H1 (cell line): ENCODE measurements around the gene CXCL12. TPM values are rescaled to one million over a fixed set of nuclear protein-coding genes. Genes with fewer than 3 reads are reported as not detected.

Experiments used
- KDM5A ChIP-seq: fragments of 200-600 bp; IDR thresholded peaks from 2 replicates; pipeline ENCODE4 v1.7.1; 2012; ENCODE audit warnings: mild to moderate bottlenecking, low read length, inconsistent platforms, mixed read lengths
- polyA plus RNA-seq, 7 experiments: library from polyadenylated mRNA; depleted of rRNA in 3 of 7; stranded (reverse) in 5 of 7; unstranded in 2 of 7; fragments of >200 nt in 5 of 7; fragments of 200-250 nt in 2 of 7; gene quantifications; 1 replicate in 5 of 7; 2 replicates in 1 of 7; 4 replicates in 1 of 7; pipeline versions ENCODE4 v1.2.1 to v1.2.3, GENCODE V29; 2011 to 2013; ENCODE audit warnings: missing spikeins in 2 of 7, mixed read lengths in 2 of 7
- total RNA-seq: library from RNA; stranded (reverse); fragmentation: NEBNext Ultra II Directional; extraction: Animal tissue kit (Norgen Biotek cat#: 25700); gene quantifications from 2 replicates; pipeline ENCODE4 v1.2.1, GENCODE V29; 2021

CXCL12 gene
- total and polyA plus RNA-seq, 2 of the 8 experiments (the other 6 are each of a cell fraction or from before 2014, with no cell fraction given), result 51.4 to 53.8 TPM

GRCh38 chr10:44395902-44396670 lies 11.2 kb upstream of the CXCL12 start (continued):
- no peak for TF ChIP-seq KDM5A
